NCI-H1694 treated with DMSO at 0.1 percent for 48 hours (cell line): ENCODE measurements around the gene ZNF688.
"Not testable (repeated sequence)": the region's sequence is repeated elsewhere in the genome, so short reads cannot be mapped to it uniquely, and the experiment has no call there.

Experiments used
- DNase-seq: peaks from one replicate; lab custom pipeline; 2025; lab: John Stamatoyannopoulos, UW

The ZNF688 gene

DNA sequence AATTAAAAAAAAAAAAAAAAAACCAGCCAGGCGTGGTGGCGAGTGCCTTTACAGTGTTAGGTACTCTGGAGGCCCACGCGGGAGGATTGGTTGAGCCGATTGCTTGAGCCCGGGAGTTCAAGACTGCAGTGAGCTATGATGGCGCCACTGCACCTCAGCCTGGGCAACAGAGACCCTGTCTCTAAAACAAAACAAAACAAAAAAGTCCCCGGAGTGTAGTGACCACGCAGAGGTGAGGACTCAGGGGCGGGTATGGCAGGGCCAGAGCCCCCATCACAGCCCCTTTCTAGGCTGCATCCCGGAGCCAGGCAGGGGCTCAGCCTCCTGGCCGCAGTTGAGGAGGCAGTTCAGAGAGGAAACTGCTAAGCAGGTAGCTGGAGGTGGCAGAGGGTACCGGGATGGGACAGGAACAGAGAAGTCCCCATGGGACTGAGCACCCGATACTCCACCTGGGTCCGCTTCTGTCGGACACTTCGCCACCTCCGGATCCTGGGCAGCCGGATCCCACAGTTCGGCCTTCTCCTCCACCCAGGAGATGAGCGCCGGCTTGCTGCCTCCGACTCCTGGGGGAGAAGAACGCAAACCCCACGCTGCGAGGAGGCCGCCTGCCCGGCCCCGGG is 37.7 kb downstream of the ZNF688 start:
- DNase-seq: no peak

DNA sequence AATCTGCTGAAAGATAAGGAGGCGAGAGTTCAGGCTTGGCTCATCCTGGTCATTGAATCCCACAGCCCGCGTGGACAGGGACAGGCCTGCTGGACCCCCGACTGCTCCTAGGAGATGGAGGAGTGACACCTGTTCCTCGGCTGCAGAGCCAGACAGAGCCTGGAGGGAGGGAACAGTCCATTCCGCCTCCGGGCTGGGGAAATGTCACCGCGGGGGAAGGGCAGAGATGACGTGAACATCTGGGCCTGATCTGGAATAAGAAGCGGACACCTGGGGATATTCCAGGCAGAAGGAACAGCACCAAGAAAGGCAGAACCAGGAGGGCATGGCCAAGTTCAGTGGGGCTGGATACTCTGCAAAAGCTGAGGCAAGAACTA is 38.4 kb downstream of the ZNF688 start:
- DNase-seq: no peak

DNA sequence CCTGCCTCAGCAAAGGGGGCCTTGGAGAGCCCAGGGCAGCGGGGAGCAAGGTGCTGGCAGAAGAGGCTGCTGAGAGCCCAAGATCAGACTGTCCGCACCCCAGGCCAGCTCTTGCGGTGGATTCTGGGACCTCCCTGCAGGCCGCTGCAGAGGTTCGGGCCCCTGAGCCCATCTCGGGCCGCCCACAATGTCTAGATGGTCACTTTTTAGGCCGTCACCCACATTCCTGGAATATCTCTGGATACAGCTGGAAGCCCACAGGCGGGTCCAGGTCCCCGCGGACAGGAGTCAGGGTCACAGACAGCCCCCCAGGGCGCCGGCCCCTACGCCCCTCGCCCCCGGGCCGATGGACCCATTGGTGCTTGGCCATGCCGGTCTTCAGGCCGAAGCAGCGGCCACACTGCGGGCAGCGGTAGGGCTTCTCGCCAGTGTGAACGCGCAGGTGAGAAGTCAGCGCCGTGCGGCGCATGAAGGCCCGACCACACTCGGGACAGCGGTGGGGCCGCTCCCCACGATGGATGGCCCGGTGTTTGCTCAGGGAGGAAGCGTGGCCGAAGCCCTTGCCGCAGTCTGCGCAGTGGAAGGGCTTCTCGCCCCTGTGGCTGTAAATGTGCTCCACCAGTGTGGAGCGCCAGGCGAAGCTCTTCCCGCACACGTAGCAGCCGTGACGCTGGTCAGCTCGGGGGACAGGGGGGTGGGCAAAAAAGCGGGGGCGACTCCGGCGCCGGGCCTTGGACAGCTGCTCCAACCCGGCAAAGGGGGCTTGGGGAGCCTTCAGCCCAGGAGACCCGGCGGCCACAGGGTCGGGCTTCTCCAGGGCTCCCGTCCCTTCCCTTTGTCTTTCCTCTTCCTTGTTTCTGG is 39.0 kb downstream of the ZNF688 start:
- DNase-seq: no peak

DNA sequence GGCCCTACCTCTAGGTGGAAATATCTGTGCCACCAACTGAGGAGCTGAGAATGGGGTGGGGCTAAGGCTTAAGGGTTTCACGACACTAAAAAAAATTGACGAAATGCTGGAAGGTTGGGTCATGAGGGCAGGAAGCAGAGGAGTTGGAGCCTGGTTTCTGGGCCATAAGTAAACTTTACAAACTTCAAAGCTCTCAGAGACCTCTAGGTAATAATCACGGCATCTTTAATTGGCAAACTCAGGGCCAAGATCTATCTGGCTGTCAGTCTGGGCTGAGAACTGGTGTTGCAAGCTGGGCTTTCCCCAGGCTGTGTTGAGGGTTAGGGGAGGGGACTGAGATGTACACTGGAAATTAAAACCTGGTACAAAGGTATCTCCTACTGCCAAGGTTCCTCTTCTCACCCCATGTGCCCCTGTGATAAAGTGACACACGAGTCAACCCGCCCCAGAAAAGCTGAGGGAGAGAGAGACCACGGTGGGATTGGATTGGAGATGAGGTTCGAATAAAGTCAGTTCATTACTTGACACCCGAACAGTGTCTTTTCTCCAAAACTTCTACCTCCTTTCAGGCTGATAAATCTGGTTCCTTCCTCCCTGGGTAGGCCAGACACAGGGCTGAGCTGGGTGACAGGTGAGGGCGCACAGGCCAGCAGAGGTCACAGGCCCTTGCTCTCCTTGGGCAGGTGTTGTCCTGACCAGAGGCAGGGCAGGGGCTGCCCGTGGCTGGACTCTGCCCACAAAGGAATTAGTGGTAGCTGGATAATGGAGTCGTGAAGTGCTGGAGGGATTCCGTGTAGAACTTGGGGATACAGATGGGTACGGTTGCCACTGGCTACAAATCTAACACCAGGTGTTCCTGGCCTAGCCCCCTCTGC is 41.1 kb downstream of the ZNF688 start:
- DNase-seq: no peak

DNA sequence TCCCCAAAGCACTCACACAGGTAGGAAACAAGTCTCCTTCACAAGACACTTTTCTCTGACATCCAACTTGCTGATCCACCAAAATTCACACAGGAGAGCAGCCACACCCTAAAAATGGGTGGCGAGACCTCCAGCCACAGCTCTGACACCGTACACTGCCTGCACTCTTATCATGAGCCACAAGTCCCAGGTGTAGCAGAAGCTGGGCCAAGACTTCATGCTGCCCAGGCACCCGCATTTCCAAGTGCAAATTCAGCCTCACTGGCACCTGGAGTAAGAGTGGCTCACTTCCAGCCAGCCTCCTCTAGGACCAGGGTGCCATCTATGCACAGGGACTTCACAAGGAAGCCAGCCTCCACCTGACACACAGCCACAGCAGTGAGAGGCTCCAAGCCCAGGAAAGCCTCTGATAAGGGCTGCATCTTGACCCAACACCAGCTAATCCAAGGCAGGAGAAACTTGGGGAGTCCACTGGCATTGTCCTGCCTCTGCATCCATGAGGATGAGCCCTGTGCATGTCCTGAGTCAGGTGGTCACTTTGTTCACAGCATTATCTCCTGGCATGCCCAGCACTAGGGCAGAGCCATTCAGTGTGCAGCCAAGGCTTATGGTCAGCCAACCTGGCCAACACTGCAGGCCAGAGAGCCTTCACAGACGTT is 42.6 kb downstream of the ZNF688 start:
- DNase-seq: no peak

DNA sequence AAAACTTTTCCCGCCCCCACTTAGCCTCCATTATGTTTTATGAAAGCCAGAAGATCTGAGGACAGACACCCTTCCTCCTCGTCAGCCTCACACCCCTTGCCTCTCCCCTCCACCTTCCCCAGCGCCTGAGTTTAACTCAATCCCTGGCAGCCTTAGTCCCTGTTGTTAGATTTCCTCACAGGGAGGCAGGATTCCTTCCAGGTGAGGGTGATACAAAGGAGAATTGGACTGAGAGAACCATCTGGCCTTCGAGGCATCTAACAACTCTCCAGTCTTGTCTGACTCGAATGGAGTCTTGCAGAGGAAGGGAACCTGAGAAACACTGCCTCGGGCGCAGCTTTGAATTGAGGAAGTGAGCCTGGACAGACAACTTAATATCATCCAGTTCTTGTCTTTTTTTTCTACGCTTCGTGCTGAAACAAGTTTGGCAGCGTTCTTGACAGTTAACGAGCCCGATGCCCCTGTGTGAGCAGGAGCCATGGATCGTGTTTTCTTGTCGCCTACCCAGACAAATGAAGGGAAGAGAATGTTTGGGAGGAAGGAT is 43.8 kb downstream of the ZNF688 start:
- DNase-seq: no peak

DNA sequence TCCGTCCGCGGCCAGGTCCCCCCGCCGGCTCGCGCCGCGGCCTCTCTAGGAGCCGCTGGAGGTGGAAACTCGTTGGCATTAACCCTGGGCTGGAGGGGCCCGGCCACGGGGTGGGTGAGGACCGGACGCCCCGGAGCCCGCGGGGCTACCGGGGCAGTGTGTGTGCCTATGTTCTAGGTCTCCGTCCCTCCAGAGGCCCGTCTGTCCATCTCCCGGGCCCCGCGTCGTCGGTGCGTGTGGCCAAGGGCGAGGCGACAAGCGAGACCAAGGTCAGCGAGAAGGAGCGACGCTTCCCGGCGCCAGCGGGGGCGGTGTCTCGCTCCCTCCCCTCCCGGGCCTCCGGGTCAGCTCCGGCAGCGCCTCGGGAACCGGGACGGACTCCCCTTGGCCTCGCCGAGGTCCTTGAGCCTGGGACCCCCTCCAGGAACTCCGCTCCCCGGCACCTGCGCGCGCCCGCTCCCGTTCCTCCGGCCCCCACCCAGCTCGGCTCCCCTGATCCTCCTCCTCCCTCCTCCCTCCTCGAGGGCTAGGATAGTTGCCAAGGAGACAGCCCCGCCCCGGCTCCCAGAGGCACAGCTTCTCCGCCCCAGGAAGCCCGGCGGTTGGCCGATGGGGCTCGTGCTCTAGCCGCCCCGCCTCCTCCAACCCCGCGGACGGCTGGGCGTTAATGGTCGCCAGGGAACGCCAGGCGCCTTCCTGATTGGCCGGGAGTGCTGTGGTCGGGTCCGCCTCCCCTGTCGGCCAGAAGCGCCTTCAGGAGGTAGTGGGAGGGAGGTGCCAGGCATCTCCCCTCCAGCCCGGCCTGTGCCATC is 44.5 kb downstream of the ZNF688 start:
- peak; percentile 90 for DNase-seq

DNA sequence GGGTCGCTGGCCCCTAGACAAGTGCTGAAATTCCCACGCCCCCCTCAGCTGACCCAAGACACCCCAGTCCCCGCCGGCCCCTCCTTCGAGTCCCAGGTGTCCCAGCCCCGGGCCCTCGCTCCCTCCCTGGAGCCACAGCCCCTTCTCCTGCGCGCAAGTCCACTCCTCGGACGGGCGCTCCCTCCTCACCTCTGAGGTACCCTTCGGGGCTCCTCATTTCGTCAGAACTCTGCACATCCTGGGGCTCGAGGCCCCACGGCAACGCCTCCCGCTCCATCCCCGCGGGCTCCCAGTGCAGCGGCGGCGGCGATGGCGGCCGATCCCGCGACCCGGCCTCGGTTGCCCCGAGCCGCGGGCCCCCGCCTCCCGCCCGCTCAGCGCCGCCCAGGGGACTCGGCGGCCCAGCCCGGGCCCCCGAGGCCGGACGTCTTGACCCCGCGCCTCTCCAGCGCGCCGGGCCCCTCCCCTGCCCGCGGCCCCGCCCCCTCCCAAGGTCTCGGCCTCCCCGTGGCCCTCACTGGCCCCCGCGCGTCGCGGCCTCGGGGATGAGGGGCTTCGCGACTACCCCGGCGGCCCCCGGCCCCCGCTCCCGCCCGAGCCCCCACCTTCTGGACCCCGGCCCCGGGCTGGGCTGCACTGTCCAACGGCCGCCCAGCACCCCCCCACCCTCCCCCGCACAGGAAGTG is 45.2 kb downstream of the ZNF688 start, which contains the start of gene ZNF768:
Gene ZNF768, minus strand, starts transcription at position 430 of the 686 bp plus-strand sequence. Its CDS starts 153 bp downstream, at position 277.
- no peak for DNase-seq

DNA sequence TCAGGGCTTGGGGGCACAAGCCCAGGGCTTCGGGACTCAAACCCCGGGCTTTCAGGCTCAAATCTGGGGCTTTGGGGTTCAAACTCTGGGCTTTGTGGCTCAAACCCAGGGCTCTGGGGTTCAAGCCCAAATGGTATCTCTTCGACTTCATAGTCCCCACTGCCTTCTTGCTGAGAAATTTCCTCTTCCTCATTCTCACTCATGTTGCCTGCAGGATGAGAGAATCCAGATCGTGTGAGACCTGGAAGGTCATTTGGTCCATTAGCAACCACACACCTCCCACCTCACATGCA is 45.7 kb downstream of the ZNF688 start:
- no peak for DNase-seq

DNA sequence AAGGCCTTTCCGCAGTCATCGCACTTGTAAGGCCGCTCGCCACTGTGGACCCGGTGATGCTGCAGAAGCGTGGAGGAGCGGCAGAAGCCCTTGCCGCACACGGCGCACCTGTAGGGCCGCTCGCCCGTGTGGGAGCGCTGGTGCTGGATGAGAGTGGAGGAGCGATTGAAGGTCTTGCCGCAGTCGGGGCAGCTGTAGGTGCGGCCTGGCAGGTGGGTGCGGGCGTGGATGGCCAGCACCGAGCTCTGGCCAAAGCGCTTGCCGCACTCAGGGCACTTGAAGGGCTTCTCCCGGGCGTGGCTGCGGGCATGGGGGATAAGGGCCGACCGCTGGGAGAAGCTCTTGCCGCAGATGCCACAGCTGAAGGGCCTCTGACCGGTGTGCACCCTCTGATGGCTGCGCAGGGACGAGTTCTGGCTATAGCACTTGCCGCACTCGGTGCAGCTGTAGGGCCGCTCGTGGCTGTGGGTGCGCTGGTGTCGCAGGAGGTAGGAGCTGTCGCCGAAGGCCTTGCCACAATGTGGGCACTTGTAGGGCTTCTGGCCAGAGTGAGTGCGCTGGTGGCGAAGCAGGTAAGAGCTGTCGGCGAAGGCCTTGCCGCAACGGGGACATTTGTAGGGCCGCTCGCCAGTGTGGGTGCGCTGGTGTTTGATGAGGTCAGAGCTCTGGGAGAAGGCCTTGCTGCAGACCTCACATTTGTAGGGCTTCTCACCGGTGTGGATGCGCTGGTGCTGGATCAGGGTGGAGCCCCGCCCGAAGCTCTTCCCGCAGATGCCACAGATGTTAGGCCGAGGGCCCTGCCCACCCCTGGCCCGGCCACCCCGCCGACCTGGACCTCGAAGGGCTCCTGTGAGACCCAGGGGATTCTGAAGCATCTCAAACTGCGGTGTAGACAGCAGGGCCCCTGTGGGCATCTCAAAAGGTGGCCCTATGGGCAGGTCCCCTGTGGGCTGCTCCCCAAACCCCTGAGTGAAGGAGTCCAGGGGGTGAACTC is 46.6 kb downstream of the ZNF688 start:
- DNase-seq: no peak

DNA sequence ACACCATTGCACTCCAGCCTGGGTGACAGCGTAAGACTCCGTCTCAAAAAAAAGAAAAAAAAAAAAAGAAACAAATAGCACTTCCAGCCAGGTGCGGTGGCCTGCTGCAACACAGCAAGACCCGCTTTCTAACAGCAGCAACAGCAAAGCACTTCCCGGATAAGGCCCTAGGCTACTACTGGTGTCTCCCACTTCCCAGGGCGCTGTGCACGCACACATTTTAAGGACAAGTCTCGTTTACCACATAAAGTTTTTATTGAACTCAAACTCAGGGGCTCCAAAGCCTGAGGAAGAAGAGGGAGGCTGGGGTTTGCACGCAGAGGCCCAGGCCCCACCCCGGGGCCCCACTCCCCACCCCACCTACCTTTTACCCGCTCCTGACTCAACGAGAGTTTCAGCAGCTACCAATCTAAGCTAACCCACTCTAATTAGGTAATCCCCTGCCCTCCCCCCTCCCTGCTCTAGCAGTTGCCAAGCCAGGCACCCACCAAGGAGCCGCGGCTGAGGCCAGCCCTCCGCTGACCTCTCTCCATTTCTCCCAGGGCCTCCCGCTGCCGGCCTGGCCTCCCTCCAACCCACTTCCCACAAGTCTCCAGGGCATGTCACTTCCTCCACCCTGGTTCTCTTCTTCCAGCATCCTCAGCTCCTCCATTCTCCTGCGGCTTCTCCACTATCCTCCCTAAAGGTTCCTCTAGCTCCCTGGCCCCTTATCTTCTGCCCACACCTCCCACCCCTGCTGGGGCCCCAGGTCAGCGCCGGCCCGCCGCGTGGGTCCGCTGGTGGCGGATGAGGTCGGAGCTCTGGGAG is 47.5 kb downstream of the ZNF688 start:
- no peak for DNase-seq

DNA sequence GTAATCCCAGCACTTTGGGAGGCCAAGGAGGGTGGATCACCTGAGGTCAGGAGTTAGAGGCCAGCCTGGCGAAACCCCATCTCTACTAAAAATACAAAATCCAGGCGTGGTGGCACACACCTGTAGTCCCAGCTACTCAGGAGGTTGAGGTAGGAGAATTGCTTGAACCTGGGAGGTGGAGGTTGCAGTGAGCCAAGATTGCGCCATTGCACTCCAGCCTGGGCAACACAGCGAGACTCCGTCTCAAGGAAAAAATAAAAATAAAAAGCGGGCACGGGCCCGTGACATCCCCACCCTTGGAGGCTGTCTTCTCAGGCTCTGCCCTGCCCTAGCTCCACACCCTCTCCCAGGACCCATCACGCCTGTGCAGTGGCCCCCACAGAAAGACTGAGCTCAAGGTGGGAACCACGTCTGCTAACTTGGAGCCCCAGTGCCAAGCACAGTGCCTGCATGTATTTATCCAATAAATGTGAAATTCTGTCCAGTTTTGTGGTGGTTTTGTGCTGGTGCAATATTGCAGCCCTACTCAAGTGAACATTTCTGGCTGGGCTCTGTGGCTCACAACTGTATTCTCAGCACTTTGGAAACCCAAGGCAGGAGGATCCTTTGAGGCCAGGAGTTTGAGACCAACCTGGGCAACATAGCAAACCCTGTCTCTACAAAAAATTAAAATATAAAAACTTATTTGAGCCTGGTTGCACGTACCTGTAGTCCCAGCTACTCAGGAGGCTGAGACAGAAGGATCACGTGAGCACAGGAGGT is 48.6 kb downstream of the ZNF688 start:
- not testable (repeated sequence) for DNase-seq

DNA sequence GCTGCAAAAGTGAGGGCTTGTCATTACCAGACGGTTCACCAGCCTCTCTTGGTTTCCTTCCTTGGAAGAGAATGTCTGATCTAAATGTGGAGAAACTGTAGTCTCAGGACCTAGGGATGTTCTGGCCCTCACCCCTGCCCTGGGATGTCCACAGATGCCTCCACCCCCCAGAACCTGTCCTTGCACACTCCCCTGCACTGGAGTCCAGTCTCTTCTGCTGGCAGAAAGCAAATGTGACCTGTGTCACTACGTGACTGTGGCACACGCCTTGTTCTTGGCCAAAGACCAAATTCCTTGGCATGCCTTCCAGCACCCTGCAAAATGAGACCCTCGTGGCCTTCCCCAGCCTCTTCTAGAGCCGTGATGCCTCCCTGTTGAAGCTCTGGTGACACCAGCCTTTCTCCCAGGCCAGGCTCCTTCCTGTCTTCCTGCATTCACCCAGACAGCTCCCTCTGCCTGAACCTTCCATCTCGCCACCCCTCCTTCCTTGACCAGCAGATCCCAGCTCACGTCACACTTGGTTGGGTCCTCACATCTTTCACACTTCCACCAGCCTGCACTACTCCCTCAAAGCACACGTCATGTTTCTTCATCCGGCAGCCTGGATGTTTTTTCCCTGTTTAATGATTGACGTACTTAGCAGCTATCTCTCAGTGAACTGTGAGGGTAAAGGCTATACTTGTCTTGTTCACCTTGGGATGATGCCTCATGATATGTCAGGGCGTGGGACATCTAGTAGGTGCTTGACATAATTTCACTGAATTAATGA is 49.5 kb downstream of the ZNF688 start:
- no peak for DNase-seq

DNA sequence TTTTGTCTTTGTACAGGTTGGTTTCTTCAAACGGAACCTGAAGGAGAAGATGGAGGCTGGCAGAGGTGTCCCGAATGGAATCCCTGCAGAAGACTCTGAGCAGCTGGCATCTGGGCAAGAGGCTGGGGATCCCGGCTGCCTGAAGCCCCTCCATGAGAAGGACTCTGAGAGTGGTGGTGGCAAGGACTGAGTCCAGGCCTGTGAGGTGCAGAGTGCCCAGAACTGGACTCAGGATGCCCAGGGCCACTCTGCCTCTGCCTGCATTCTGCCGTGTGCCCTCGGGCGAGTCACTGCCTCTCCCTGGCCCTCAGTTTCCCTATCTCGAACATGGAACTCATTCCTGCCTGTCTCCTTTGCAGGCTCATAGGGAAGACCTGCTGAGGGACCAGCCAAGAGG is 50.0 kb downstream of the ZNF688 start:
- no peak for DNase-seq
